ENCODE data around the gene DUSP1.

GRCh38 chr5:172719211-172719610, 51.8 kb downstream of the DUSP1 start:
- no peak for TF ChIP-seq CTCF (IDR thresholded peaks at IDR 0.05)
- no peak for TF ChIP-seq POLR2A (IDR thresholded peaks at IDR 0.05)

All from body of pancreas (tissue), 4 donors.